OCI-LY1 (cell line): Measurements from ENCODE around the gene SYNGR1.

Experiments used
- H2AFZ ChIP-seq: fragments of 200-600 bp; sonication (generic), shearing (Covaris generic); 2 replicates; pipeline ENCODE4 v1.6.0; 2014; ENCODE audit warnings: antibody characterized with exemption, mild to moderate bottlenecking, low read length
- H3F3A ChIP-seq: fragments of 200-600 bp; sonication (generic), shearing (Covaris generic); 2 replicates; pipeline ENCODE4 v1.6.0; 2014; ENCODE audit warnings: mild to moderate bottlenecking, antibody characterized with exemption, low read length, moderate library complexity; ENCODE audit not compliant: insufficient read depth
- H3K27ac ChIP-seq: fragments of 200-600 bp; sonication (generic); 2 replicates; pipeline ENCODE4 v1.5.1; 2014; ENCODE audit warnings: low read length, mixed run types, mild to moderate bottlenecking, low read depth; ENCODE audit not compliant: poor library complexity, severe bottlenecking
- H3K27me3 ChIP-seq: fragments of 200-600 bp; sonication (generic); 2 replicates; pipeline ENCODE4 v1.6.0; 2014; ENCODE audit warnings: antibody characterized with exemption, mild to moderate bottlenecking, low read length, moderate library complexity; ENCODE audit not compliant: insufficient read depth
- H3K36me3 ChIP-seq: fragments of 200-600 bp; sonication (generic); 2 replicates; pipeline ENCODE4 v1.6.1; 2014; ENCODE audit warnings: mild to moderate bottlenecking, antibody characterized with exemption, low read length, moderate library complexity, mixed read lengths; ENCODE audit not compliant: insufficient read depth
- H3K4me1 ChIP-seq: fragments of 200-600 bp; sonication (generic); 2 replicates; pipeline ENCODE4 v1.5.1; 2014; ENCODE audit warnings: mild to moderate bottlenecking, low read length, moderate library complexity; ENCODE audit not compliant: insufficient read depth, severe bottlenecking
- H3K4me2 ChIP-seq: fragments of 200-600 bp; sonication (generic), shearing (Covaris generic); 2 replicates; pipeline ENCODE4 v1.6.1; 2014; ENCODE audit warnings: low read length
- H3K4me3 ChIP-seq: fragments of 200-600 bp; sonication (generic); 2 replicates; pipeline ENCODE4 v1.5.1; 2014; ENCODE audit warnings: low read length, low read depth, mild to moderate bottlenecking, mixed read lengths; ENCODE audit not compliant: poor library complexity, severe bottlenecking
- H3K79me2 ChIP-seq: fragments of 200-600 bp; shearing (Covaris generic); 2 replicates; pipeline ENCODE4 v1.6.1; 2016; ENCODE audit warnings: mixed run types, low read length, mixed read lengths; ENCODE audit not compliant: insufficient read depth
- H3K9ac ChIP-seq: fragments of 200-600 bp; sonication (generic), shearing (Covaris generic); 2 replicates; pipeline ENCODE4 v1.6.1; 2014; ENCODE audit warnings: mild to moderate bottlenecking, low read length, mixed read lengths
- H3K9me2 ChIP-seq: fragments of 200-600 bp; sonication (generic), shearing (Covaris generic); 2 replicates; pipeline ENCODE4 v1.6.1; 2014; ENCODE audit warnings: low read depth, mild to moderate bottlenecking, low read length, mixed read lengths
- H3K9me3 ChIP-seq: fragments of 200-600 bp; shearing (Covaris generic); 2 replicates; pipeline ENCODE4 v1.6.1; 2014; ENCODE audit warnings: low read length, mixed read lengths
- H4K20me1 ChIP-seq: fragments of 200-600 bp; sonication (generic), shearing (Covaris generic); 2 replicates; pipeline ENCODE4 v1.6.0; 2016; ENCODE audit warnings: mild to moderate bottlenecking, low read length; ENCODE audit not compliant: insufficient read depth
- CTCF ChIP-seq: fragments of 200-600 bp; sonication (generic), shearing (Covaris generic); IDR thresholded peaks from 2 replicates; pipeline ENCODE4 v1.5.1; 2017; ENCODE audit warnings: mild to moderate bottlenecking, antibody characterized with exemption, low read length, moderate library complexity, mixed read lengths
- EZH2 ChIP-seq: fragments of 200-600 bp; sonication (generic), shearing (Covaris generic); IDR thresholded peaks from 2 replicates; pipeline ENCODE4 v1.8.0; 2017; ENCODE audit warnings: borderline replicate concordance, mixed run types, mild to moderate bottlenecking, antibody characterized with exemption, low read length, moderate library complexity, mixed read lengths

SYNGR1 gene

GRCh38 chr22:39396797-39397195 lies 47.0 kb downstream of the SYNGR1 start:
- H3F3A ChIP-seq, result no peaks in the 10 kb centered on the region
- H3K9me2 ChIP-seq, result no peaks in the 10 kb centered on the region
- peaks cover 1% of the 10 kb centered on the region; the same call in 1 of the 2 replicates for H3K36me3 ChIP-seq
- H3K27ac ChIP-seq, result no peak overlapping the region
- H4K20me1 ChIP-seq, result no peaks in the 10 kb centered on the region
- H3K4me2 ChIP-seq, result no peak overlapping the region
- no peaks in the 10 kb centered on the region for H3K9me3 ChIP-seq
- peaks cover 18% of the 10 kb centered on the region for H3K4me1 ChIP-seq
- H3K27me3 ChIP-seq, result no peaks in the 10 kb centered on the region
- H3K9ac ChIP-seq, result no peak overlapping the region
- H3K79me2 ChIP-seq, result peaks cover 15% of the 10 kb centered on the region
- H2AFZ ChIP-seq, result no peak overlapping the region
- no peak for TF ChIP-seq EZH2
- TF ChIP-seq CTCF, result no peak
- no peak overlapping the region for H3K4me3 ChIP-seq

DNA sequence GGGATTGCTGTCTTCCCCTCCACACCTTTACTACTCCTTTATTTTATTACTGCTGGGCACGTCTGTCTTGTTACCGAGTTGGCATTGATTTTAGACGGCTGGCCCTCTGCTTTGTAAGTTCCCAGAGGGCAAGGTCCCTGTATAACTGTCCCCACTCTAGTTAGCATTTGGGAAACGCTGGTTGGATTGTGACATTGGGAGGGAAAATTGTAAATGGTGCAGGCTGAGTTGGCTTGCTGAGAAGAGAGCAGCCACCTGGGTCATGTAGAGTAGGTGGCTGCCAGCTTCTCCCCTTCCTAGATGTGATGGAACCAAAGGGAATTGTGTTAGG lies 51.5 kb downstream of the SYNGR1 start:
- H3K4me1 ChIP-seq, result peaks cover 18% of the 10 kb centered on the region
- peaks cover 25% of the 10 kb centered on the region for H3K36me3 ChIP-seq
- peak overlapping the region; percentile 7 for H3K27ac ChIP-seq
- H3F3A ChIP-seq, result no peaks in the 10 kb centered on the region
- no peaks in the 10 kb centered on the region for H4K20me1 ChIP-seq
- no peak overlapping the region for H2AFZ ChIP-seq
- no peaks in the 10 kb centered on the region for H3K27me3 ChIP-seq
- no peaks in the 10 kb centered on the region for H3K9me2 ChIP-seq
- H3K9ac ChIP-seq, result no peak overlapping the region
- H3K4me2 ChIP-seq, result peak overlapping the region; percentile 93; the same call in 1 of the 2 replicates
- H3K4me3 ChIP-seq, result no peak overlapping the region
- TF ChIP-seq CTCF (no peak), EZH2 (no peak)
- H3K9me3 ChIP-seq, result no peaks in the 10 kb centered on the region
- H3K79me2 ChIP-seq, result peaks cover 16% of the 10 kb centered on the region

DNA sequence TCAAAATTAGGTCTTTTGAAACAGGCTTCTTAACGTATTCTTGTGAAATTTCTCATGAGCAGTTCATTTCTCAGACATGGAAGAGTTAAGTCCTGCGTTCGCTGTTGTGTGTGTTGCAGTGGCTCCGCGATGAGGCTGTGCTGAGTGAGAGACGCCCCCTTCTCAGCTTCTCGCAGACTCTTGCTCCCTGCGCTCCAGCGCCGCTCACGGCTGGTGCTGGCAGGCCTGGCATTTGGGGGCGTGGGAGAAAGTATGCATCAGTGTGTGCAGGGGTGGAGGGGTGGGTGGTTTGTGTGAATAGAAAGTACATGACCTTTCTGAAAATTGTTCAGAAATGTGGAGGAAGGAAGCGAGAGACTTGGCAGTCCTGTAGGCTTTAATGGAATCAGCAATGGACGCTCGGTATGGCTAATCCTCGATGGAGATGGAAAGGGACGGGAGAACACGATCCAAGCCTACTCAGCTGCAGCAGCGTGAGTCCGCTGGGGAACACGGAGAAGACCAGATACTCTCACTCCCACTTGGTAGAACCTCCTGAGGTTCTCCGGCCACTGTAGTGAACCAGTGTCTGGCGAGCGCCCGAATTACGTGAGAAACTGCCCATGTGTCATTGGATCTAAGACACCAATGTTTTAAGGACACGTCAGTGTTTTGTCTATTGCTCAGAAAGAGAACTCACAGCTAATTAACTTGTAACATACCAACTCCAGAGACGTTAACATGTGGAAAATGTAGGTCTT lies 55.7 kb downstream of the SYNGR1 start:
- Histone ChIP-seq H3K27me3 (no peaks in the 10 kb centered on the region), H3K4me3 (no peak overlapping the region), H2AFZ (no peak overlapping the region), H3K4me1 (peaks cover 9% of the 10 kb centered on the region), H3F3A (no peaks in the 10 kb centered on the region), H3K79me2 (peaks cover 16% of the 10 kb centered on the region), H3K9me2 (no peaks in the 10 kb centered on the region), H3K9ac (no peak overlapping the region), H3K27ac (no peak overlapping the region), H4K20me1 (no peaks in the 10 kb centered on the region), H3K9me3 (no peaks in the 10 kb centered on the region), H3K36me3 (peaks cover 25% of the 10 kb centered on the region), H3K4me2 (no peak overlapping the region)
- no peak for TF ChIP-seq EZH2
- TF ChIP-seq CTCF, result no peak
